Suprapubic skin (tissue), 4 donors: Measurements from ENCODE around the gene SWT1. TPM values are rescaled to one million over a fixed set of nuclear protein-coding genes. Genes with fewer than 3 reads are reported as not detected.

ENCODE experiments used
- DNase-seq, 2 donors: peaks; one replicate each; pipeline ENCODE4 v3.0.0-alpha.2; 2019; ENCODE audit warnings: low spot score in 2 of 2
- H3K27ac ChIP-seq: fragments of 200-600 bp; sonication (generic); one replicate; pipeline ENCODE4 v1.5.1; 2019
- H3K27me3 ChIP-seq: fragments of 200-600 bp; sonication (generic); one replicate; pipeline ENCODE4 v1.5.1; 2019
- H3K36me3 ChIP-seq: fragments of 200-600 bp; sonication (generic); one replicate; pipeline ENCODE4 v1.5.1; 2019
- H3K4me1 ChIP-seq: fragments of 200-600 bp; sonication (generic); one replicate; pipeline ENCODE4 v1.5.1; 2019
- H3K4me3 ChIP-seq: fragments of 200-600 bp; sonication (generic); one replicate; pipeline ENCODE4 v1.5.1; 2019; ENCODE audit warnings: mild to moderate bottlenecking
- H3K9me3 ChIP-seq: fragments of 200-600 bp; sonication (generic); one replicate; pipeline ENCODE4 v1.5.1; 2019
- EP300 ChIP-seq: sonication (generic); formaldehyde crosslinking; IDR thresholded peaks from one replicate; pipeline ENCODE4 v1.6.1; 2017; ENCODE audit warnings: antibody characterized with exemption
- POLR2A ChIP-seq, 2 donors: fragments of 450-650 bp; IDR thresholded peaks; one replicate each; pipeline ENCODE4 v1.6.1; 2017; ENCODE audit warnings: antibody characterized with exemption in 2 of 2, mild to moderate bottlenecking in 2 of 2, moderate library complexity in 2 of 2
- POLR2AphosphoS5 ChIP-seq, 3 donors: sonication (generic); formaldehyde crosslinking; IDR thresholded peaks; one replicate each; pipeline ENCODE4 v1.6.1; 2017; ENCODE audit warnings: antibody characterized with exemption in 3 of 3
- WGBS: methylation state at CpG from one replicate; pipeline ENCODE4 v1.1.5; 2018; 5-methylcytosine and 5-hydroxymethylcytosine counted together
- total RNA-seq, 4 donors: library from RNA; depleted of rRNA; stranded (reverse); fragments of >200 nt; gene quantifications; one replicate each; pipeline ENCODE4 v1.1.0, GENCODE V29; 2016
- TF ChIP-seq, protein P1 (sequence below), 2 donors: fragments of 200-600 bp in 1 of 2; fragments of 450-650 bp in 1 of 2; sonication (generic) in 1 of 2; IDR thresholded peaks; one replicate each; pipeline ENCODE4 v1.5.1; 2016 to 2019; ENCODE audit warnings: antibody characterized with exemption in 2 of 2, mild to moderate bottlenecking in 1 of 2, moderate library complexity in 1 of 2

The SWT1 gene
- total RNA-seq, 4 donors from 2014 or later = 3.4 to 11.2 (median 5.8) TPM

DNA sequence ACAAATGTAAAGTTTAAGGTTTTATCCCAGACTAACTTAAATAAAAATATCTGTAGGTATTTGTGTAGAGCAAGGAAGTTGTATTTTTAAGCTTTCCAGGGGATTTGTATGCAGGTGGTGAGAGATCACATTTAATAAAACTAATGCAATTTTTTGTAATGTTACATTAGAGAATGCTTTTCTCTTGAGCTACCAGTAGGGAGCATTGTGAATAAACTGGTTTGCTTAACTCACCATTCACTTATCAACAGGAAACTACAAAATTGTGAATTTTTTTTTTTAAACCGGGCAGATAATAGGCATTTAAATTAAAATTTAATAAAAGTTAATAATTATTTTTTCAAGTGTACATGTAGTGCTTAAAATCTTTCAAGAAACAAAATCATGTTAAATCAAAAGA is 81.5 kb downstream of the SWT1 start:
- 51% methylated on average over 1 of the region's 1 CpG for WGBS
- Histone ChIP-seq H3K4me1 (no peaks in the 10 kb centered on the region), H3K36me3 (no peaks in the 10 kb centered on the region), H3K27me3 (no peaks in the 10 kb centered on the region), H3K4me3 (no peak overlapping the region), H3K27ac (no peak overlapping the region), H3K9me3 (no peaks in the 10 kb centered on the region)
- DNase-seq = no peak
- TF ChIP-seq POLR2A (IDR thresholded peaks at IDR 0.05) (no peak), EP300 (no peak), POLR2AphosphoS5 (IDR thresholded peaks at IDR 0.05) (no peak)
- TF ChIP-seq, protein P1, sequence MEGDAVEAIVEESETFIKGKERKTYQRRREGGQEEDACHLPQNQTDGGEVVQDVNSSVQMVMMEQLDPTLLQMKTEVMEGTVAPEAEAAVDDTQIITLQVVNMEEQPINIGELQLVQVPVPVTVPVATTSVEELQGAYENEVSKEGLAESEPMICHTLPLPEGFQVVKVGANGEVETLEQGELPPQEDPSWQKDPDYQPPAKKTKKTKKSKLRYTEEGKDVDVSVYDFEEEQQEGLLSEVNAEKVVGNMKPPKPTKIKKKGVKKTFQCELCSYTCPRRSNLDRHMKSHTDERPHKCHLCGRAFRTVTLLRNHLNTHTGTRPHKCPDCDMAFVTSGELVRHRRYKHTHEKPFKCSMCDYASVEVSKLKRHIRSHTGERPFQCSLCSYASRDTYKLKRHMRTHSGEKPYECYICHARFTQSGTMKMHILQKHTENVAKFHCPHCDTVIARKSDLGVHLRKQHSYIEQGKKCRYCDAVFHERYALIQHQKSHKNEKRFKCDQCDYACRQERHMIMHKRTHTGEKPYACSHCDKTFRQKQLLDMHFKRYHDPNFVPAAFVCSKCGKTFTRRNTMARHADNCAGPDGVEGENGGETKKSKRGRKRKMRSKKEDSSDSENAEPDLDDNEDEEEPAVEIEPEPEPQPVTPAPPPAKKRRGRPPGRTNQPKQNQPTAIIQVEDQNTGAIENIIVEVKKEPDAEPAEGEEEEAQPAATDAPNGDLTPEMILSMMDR (IDR thresholded peaks at IDR 0.05) = no peak

DNA sequence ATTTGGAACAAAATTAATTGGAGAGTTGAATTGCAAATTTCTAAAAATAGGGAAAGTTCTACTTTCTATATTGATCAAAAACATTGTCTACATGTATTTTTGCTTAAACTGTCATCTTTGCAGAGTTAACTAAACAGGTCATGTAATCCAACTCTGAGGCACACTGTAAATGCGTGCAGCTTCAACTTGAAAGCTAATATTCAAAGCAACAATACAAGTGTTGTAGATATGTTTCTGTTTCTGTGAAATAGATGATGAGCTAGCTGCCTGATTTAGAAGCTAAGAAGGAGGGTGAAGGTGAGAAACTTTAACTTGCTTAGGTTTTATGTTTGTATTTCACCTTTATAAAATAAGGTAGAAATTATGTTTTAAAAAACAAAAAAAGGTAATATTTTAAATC is 82.9 kb downstream of the SWT1 start:
- Histone ChIP-seq H3K27ac (no peak overlapping the region), H3K27me3 (no peaks in the 10 kb centered on the region)
- 84% methylated on average over 1 of the region's 1 CpG for WGBS

DNA sequence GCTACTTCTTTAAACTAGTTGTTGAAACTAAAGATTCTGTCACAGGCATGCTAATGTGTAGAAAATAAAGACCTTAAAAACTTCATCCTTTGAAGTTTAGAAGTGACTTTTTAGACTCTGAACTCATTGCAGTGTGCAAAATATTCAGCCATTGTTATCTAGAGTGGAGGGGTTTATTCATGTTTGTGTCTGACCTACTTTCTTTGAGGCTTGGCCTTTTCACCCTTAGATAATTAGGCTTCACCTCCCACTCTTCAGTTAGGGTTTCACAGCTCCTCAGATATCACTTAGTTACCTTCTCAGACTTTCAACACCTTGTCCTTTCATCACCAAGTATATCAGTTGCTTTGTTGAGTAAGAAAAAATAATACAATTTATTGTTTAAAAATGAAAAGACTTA is 84.2 kb downstream of the SWT1 start:
- no peak overlapping the region for H3K27ac ChIP-seq
- no peak overlapping the region for H3K4me3 ChIP-seq
- no peak for DNase-seq
- TF ChIP-seq, protein P1 (IDR thresholded peaks at IDR 0.05) = no peak
- TF ChIP-seq EP300 (no peak), POLR2A (IDR thresholded peaks at IDR 0.05) (no peak), POLR2AphosphoS5 (IDR thresholded peaks at IDR 0.05) (no peak)
- H3K36me3 ChIP-seq = no peaks in the 10 kb centered on the region
- H3K4me1 ChIP-seq = no peaks in the 10 kb centered on the region
- H3K9me3 ChIP-seq = no peaks in the 10 kb centered on the region
- no peaks in the 10 kb centered on the region for H3K27me3 ChIP-seq

More for the DNA sequence above, 82.9 kb downstream of the SWT1 start:
- no peaks in the 10 kb centered on the region for H3K4me1 ChIP-seq
- DNase-seq = no peak
- no peak overlapping the region for H3K4me3 ChIP-seq
- TF ChIP-seq POLR2A (IDR thresholded peaks at IDR 0.05) (no peak), POLR2AphosphoS5 (IDR thresholded peaks at IDR 0.05) (no peak), EP300 (no peak)
- TF ChIP-seq, protein P1 (IDR thresholded peaks at IDR 0.05) = no peak
- H3K36me3 ChIP-seq = no peaks in the 10 kb centered on the region
- H3K9me3 ChIP-seq = no peaks in the 10 kb centered on the region

DNA sequence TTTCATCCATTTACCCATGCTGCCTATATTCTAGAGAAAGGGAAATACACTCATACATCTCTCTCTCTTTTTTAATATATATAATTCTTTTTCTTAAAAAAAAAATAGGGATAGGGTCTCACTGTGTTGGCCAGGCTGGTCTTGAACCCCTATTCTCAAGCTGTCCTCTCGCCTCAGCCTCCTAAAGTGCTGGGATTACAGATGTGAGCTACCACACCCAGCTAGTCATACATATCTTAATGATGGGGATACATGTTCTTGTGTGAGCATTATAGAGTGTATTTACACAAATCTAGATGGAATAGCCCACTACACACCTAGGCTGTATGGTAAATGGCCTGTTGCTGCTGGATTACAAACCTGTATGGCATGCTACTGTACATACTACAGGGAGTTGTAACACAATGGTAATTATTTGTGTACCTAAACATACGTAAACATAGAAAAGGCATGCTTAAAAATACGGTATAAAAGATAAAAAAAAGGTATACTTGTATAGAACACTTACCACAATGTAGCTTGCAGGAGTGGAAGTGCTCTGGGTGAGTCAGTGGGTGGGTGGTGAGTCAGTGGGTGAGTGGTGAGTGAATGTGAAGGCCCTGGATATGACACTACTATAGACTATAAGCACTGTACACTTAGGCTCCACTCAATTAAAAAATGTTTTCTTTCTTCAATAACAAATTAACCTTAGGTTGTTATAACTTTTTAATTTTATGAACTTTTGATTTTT is 87.2 kb downstream of the SWT1 start:
- no peaks in the 10 kb centered on the region for H3K27me3 ChIP-seq
- no peaks in the 10 kb centered on the region for H3K9me3 ChIP-seq
- 96% methylated on average over 3 of the region's 3 CpGs for WGBS
- no peak overlapping the region for H3K27ac ChIP-seq
- no peak overlapping the region for H3K4me3 ChIP-seq
- TF ChIP-seq POLR2AphosphoS5 (IDR thresholded peaks at IDR 0.05) = no peak
- no peak for TF ChIP-seq POLR2A (IDR thresholded peaks at IDR 0.05)
- TF ChIP-seq EP300 = no peak
- TF ChIP-seq, protein P1 (IDR thresholded peaks at IDR 0.05) = no peak
- no peaks in the 10 kb centered on the region for H3K4me1 ChIP-seq
- no peaks in the 10 kb centered on the region for H3K36me3 ChIP-seq
- no peak for DNase-seq

DNA sequence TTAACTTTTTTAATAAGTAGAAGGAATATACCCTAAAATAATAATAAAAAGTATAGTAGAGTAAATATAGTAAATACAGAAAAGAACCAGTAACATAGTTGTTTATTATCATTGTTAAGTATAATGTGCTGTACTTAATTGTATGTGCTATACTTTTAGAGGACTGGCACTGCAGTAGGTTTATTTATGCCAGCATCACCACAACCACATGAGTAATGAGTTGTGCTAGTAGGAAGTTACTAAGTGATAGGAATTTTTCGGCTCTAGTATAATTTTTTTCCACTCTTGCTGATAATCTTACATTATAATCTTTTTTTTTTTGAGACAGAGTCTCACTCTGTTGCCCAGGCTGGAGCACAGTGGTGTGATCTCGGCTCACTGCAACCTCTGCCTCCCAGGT is 88.5 kb downstream of the SWT1 start:
- Histone ChIP-seq H3K36me3 (no peaks in the 10 kb centered on the region), H3K4me3 (no peak overlapping the region), H3K4me1 (no peaks in the 10 kb centered on the region), H3K9me3 (no peaks in the 10 kb centered on the region), H3K27ac (no peak overlapping the region), H3K27me3 (no peaks in the 10 kb centered on the region)
- WGBS = 64% methylated on average over 2 of the region's 2 CpGs
- TF ChIP-seq POLR2A (IDR thresholded peaks at IDR 0.05) (no peak), EP300 (no peak), POLR2AphosphoS5 (IDR thresholded peaks at IDR 0.05) (no peak)
- TF ChIP-seq, protein P1 (IDR thresholded peaks at IDR 0.05) = no peak
- no peak for DNase-seq
